GM12878 (cell line): ENCODE results near the gene GRXCR2. TPM values are rescaled to one million over a fixed set of nuclear protein-coding genes. Genes with fewer than 3 reads are reported as not detected.

Source experiments
- ATAC-seq: fragments of 200-7000 bp; cut with Tn5 transposase; 3 replicates; pipeline ENCODE4 v1.9.1; 2020; ENCODE audit warnings: mild to moderate bottlenecking, moderate library complexity
- BruUV-seq: library from RNA; stranded (reverse); fragments of 400-500 nt; replicated peaks from 2 replicates; lab custom pipeline; 2021; lab: Mats Ljungman, UMichigan
- CTCF ChIA-PET: fragments of 300-600 bp; sonication (Branson Sonifier 250); formaldehyde crosslinking; extraction: SDS; loops from one replicate; lab custom pipeline; 2021; ENCODE audit warnings: inconsistent platforms; lab: Yijun Ruan, JAX
- POLR2A ChIA-PET: fragments of 350-600 bp; formaldehyde crosslinking; extraction: SDS; loops from one replicate; lab custom pipeline; 2021; ENCODE audit warnings: inconsistent platforms; lab: Charles Lee
- RAD21 ChIA-PET: fragments of 300-600 bp; sonication (Branson Sonifier 250); formaldehyde crosslinking; loops from one replicate; lab custom pipeline; 2023; ENCODE audit warnings: antibody characterized with exemption; ENCODE audit not compliant: unreplicated experiment; lab: Charles Lee
- SMC1A ChIA-PET: fragments of 300-600 bp; sonication (Branson Sonifier 250); formaldehyde crosslinking; loops from one replicate; lab custom pipeline; 2023; ENCODE audit not compliant: unreplicated experiment, uncharacterized antibody; lab: Charles Lee
- DNase-seq: peaks from one replicate; pipeline ENCODE4 v3.0.0-alpha.2; 2011; ENCODE audit warnings: low read depth, low spot score
- FAIRE-seq: peaks from 3 replicates; lab custom pipeline; 2011; peaks lifted over from hg19 to GRCh38; lab: Jason Lieb, UNC
- H2AFZ ChIP-seq: 2 replicates; pipeline ENCODE4 v1.6.0; 2011; ENCODE audit warnings: low read depth, low read length, control low read depth; ENCODE audit not compliant: control insufficient read depth
- H3K27ac ChIP-seq: 2 replicates; pipeline ENCODE4 v1.5.1; 2011; ENCODE audit warnings: control low read depth; ENCODE audit not compliant: control insufficient read depth, insufficient read depth
- H3K27me3 ChIP-seq, 2 experiments: replicated peaks in 1 of 2; 2 replicates each; pipeline versions ENCODE4 v1.6.0 to v1.6.1; 2011; ENCODE audit warnings: low read length in 1 of 2; ENCODE audit not compliant: control insufficient read depth in 2 of 2, insufficient read depth in 2 of 2
- H3K36me3 ChIP-seq, 2 experiments: 2 replicates each; pipeline ENCODE4 v1.5.1; 2011; ENCODE audit warnings: low read length in 1 of 2; ENCODE audit not compliant: control insufficient read depth in 2 of 2, insufficient read depth in 2 of 2
- H3K4me1 ChIP-seq: 2 replicates; pipeline ENCODE4 v1.6.1; 2011; ENCODE audit warnings: mild to moderate bottlenecking, low read length, moderate library complexity, mixed read lengths; ENCODE audit not compliant: control insufficient read depth, insufficient read depth
- H3K4me2 ChIP-seq: 2 replicates; pipeline ENCODE4 v1.6.0; 2011; ENCODE audit warnings: control low read depth; ENCODE audit not compliant: control insufficient read depth, insufficient read depth
- H3K4me3 ChIP-seq: fragments of 200-600 bp; sonication (generic); 2 replicates; pipeline ENCODE4 v1.5.1; 2016
- H3K79me2 ChIP-seq: 2 replicates; pipeline ENCODE4 v1.6.0; 2011; ENCODE audit warnings: low read length; ENCODE audit not compliant: control insufficient read depth, insufficient read depth
- H3K9ac ChIP-seq: 2 replicates; pipeline ENCODE4 v1.8.0; 2011; ENCODE audit warnings: low read length, control low read depth, mixed read lengths; ENCODE audit not compliant: control insufficient read depth, insufficient read depth
- H3K9me3 ChIP-seq: replicated peaks from 3 replicates; pipeline ENCODE4 v1.5.1; 2011; ENCODE audit warnings: mild to moderate bottlenecking, low read length; ENCODE audit not compliant: control insufficient read depth, insufficient read depth
- H4K20me1 ChIP-seq: 2 replicates; pipeline ENCODE4 v1.6.0; 2011; ENCODE audit not compliant: control insufficient read depth, insufficient read depth
- ATF7 ChIP-seq: fragments of 450-650 bp; IDR thresholded peaks from 2 replicates; pipeline ENCODE4 v1.6.1; 2016; ENCODE audit warnings: low read depth, mild to moderate bottlenecking
- EGR1 ChIP-seq, 2 experiments: IDR thresholded peaks; 1 replicate in 1 of 2; 2 replicates in 1 of 2; pipeline ENCODE4 v1.6.1; 2011 to 2012; ENCODE audit warnings: low read depth in 2 of 2, low read length in 2 of 2, borderline replicate concordance in 1 of 2, mild to moderate bottlenecking in 1 of 2, moderate library complexity in 1 of 2
- NR2C1 ChIP-seq: fragments of 450-650 bp; IDR thresholded peaks from 2 replicates; pipeline ENCODE4 v1.6.1; 2017; ENCODE audit warnings: antibody characterized with exemption, mild to moderate bottlenecking, moderate library complexity
- RBBP5 ChIP-seq: fragments of 200-600 bp; sonication (generic); conservative IDR thresholded peaks from 2 replicates; pipeline ENCODE4 v1.6.1; 2016
- TCF12 ChIP-seq: IDR thresholded peaks from 2 replicates; pipeline ENCODE4 v1.6.1; 2011; ENCODE audit warnings: low read depth, mild to moderate bottlenecking, low read length
- YBX1 ChIP-seq: fragments of 450-650 bp; IDR thresholded peaks from 2 replicates; pipeline ENCODE4 v1.6.1; 2016; ENCODE audit warnings: antibody characterized with exemption
- YY1 ChIP-seq: IDR thresholded peaks from 2 replicates; pipeline ENCODE4 v1.6.1; 2011; ENCODE audit warnings: low read depth, mild to moderate bottlenecking, low read length
- ZNF384 ChIP-seq: IDR thresholded peaks from 2 replicates; pipeline ENCODE4 v1.6.1; 2012; ENCODE audit warnings: low read depth, mild to moderate bottlenecking, low read length, improper control_type of control experiment, borderline replicate concordance
- WGBS: methylation state at CpG from one replicate; pipeline ENCODE4 v1.1.6; 2016; ENCODE audit warnings: low lambda C conversion rate; ENCODE audit not compliant: insufficient replicate concordance, insufficient coverage; ENCODE audit errors: missing lambda C conversion rate; 5-methylcytosine and 5-hydroxymethylcytosine counted together
- in situ Hi-C: fragments of 300-500 bp; cut with MboI; formaldehyde crosslinking; loops from 9 replicates; pipeline ENCODE4 v1.14.3; 2018; ENCODE audit warnings: mixed read lengths
- intact Hi-C: fragments of 100-400 bp; cut with micrococcal nuclease; formaldehyde crosslinking; loops from one replicate; pipeline ENCODE4 v1.14.2; 2022; ENCODE audit not compliant: unreplicated experiment
- polyA plus RNA-seq, 11 experiments: library from polyadenylated mRNA; depleted of rRNA in 4 of 11; unstranded in 6 of 11; stranded (reverse) in 5 of 11; fragments of >200 nt; fragmentation: Nextera tagmentation in 4 of 11; fragmentation: Illumina TruSeq in 1 of 11; extraction: Ambion mirVana in 4 of 11; extraction: Trizol in 1 of 11; gene quantifications; 1 replicate in 1 of 11; 2 replicates in 10 of 11; pipeline versions ENCODE4 v1.2.1 to v1.2.3, GENCODE V29; 2011 to 2016; ENCODE audit warnings: inconsistent platforms in 2 of 11, missing spikeins in 2 of 11, low read depth in 1 of 11
- total RNA-seq, 4 experiments: library from RNA; depleted of rRNA in 3 of 4; stranded (reverse); fragments of >200 nt in 3 of 4; fragmentation: Illumina TruSeq in 1 of 4; extraction: Trizol in 1 of 4; gene quantifications; 2 replicates each; pipeline versions ENCODE4 v1.2.1 to v1.2.3, GENCODE V29; 2013 to 2021
- TF ChIP-seq, protein P1 (sequence below): fragments of 450-650 bp; IDR thresholded peaks from 2 replicates; pipeline ENCODE4 v1.6.1; 2017; ENCODE audit warnings: borderline replicate concordance
- TF ChIP-seq, protein P2 (sequence below): fragments of 150-350 bp; IDR thresholded peaks from 2 replicates; pipeline ENCODE4 v1.6.1; 2014; ENCODE audit warnings: mild to moderate bottlenecking, low read depth, low read length
- TF ChIP-seq, protein P3 (sequence below): IDR thresholded peaks from 2 replicates; pipeline ENCODE4 v1.6.1; 2011; ENCODE audit warnings: low read depth, mild to moderate bottlenecking, low read length, moderate library complexity, borderline replicate concordance; ENCODE audit errors: extremely low read depth
- TF ChIP-seq, protein P4 (sequence below): fragments of 450-650 bp; IDR thresholded peaks from 2 replicates; pipeline ENCODE4 v1.6.1; 2018; ENCODE audit warnings: borderline replicate concordance, mild to moderate bottlenecking; ENCODE audit not compliant: partially characterized antibody
- TF ChIP-seq, protein P5 (sequence below): fragments of 450-650 bp; IDR thresholded peaks from 2 replicates; pipeline ENCODE4 v1.6.1; 2017; ENCODE audit warnings: mild to moderate bottlenecking, moderate library complexity

GRXCR2 gene
- total and polyA plus RNA-seq, 10 of the 15 experiments (the other 5 are each of a cell fraction or from before 2014, with no cell fraction given) = not detected

DNA sequence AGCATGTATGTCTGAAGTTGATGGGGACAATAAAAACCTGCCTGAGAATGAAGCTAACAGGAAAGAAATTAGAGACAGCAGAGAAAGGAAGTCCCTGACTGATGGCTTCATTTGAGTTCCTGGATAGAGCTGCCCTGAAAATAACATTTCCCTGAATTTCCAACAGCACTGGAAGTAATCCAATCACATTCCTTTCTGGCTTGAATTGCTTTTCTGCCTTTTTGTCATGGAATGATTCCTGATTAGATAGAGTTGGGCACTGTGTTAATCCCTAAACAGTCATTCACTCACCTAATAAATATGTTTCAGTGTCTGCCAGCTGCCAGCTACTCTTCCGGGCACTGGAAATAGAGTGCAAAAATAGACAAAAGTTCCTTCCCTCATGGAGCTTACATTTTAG, 33.6 kb upstream of the GRXCR2 start (continued):
- TF ChIP-seq, protein P1, sequence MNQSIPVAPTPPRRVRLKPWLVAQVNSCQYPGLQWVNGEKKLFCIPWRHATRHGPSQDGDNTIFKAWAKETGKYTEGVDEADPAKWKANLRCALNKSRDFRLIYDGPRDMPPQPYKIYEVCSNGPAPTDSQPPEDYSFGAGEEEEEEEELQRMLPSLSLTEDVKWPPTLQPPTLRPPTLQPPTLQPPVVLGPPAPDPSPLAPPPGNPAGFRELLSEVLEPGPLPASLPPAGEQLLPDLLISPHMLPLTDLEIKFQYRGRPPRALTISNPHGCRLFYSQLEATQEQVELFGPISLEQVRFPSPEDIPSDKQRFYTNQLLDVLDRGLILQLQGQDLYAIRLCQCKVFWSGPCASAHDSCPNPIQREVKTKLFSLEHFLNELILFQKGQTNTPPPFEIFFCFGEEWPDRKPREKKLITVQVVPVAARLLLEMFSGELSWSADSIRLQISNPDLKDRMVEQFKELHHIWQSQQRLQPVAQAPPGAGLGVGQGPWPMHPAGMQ = no peak
- TF ChIP-seq EGR1 (IDR thresholded peaks at IDR 0.05; ENCODE audit: borderline replicate concordance in 1 of 2, low read depth in 2 of 2, low read length in 2 of 2) = no peak
- no peak for TF ChIP-seq YY1
- no peak for TF ChIP-seq ATF7
- no peak for TF ChIP-seq ZNF384
- TF ChIP-seq YBX1 = no peak
- TF ChIP-seq TCF12 = no peak
- no peak for TF ChIP-seq RBBP5

DNA sequence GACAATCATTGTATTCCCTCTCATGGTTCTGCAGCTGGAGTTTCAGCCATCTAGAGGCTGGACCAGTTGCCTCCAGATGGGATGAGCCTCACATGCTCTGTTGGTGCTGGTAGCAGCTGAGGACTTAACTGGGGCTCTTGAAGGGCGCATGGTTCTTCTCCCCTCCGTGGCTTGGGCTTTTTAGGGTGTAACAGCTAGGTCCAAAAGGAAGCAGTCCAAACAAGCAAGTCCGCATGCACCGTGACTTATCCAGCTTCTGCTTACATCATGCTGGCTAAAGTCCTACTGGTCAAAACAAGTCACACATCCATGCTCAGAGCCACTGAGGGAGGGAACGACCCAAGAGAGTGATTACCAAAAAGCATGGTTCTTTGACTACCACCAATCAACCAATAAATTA, 31.9 kb upstream of the GRXCR2 start:
- DNase-seq = no peak
- no peaks in the 10 kb centered on the region for H3K79me2 ChIP-seq
- no peaks in the 10 kb centered on the region; a peak in 1 of 4 replicates for H3K27me3 ChIP-seq
- intact Hi-C loops (no loop called here), in situ Hi-C loops (no loop called here)
- H3K27ac ChIP-seq = no peak overlapping the region
- no TSS peak for BruUV-seq
- FAIRE-seq = no peak
- no peak overlapping the region for H3K4me3 ChIP-seq
- ChIA-PET SMC1A (no interaction called here), RAD21 (no interaction called here), CTCF (no interaction called here), POLR2A (no interaction called here)
- WGBS = 32% methylated on average over 5 of the region's 5 CpGs
- no peak for TF ChIP-seq NR2C1
- TF ChIP-seq, protein P2, sequence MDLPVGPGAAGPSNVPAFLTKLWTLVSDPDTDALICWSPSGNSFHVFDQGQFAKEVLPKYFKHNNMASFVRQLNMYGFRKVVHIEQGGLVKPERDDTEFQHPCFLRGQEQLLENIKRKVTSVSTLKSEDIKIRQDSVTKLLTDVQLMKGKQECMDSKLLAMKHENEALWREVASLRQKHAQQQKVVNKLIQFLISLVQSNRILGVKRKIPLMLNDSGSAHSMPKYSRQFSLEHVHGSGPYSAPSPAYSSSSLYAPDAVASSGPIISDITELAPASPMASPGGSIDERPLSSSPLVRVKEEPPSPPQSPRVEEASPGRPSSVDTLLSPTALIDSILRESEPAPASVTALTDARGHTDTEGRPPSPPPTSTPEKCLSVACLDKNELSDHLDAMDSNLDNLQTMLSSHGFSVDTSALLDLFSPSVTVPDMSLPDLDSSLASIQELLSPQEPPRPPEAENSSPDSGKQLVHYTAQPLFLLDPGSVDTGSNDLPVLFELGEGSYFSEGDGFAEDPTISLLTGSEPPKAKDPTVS = no peak
- TF ChIP-seq, protein P3, sequence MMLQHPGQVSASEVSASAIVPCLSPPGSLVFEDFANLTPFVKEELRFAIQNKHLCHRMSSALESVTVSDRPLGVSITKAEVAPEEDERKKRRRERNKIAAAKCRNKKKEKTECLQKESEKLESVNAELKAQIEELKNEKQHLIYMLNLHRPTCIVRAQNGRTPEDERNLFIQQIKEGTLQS = no peak
- TF ChIP-seq, protein P4, sequence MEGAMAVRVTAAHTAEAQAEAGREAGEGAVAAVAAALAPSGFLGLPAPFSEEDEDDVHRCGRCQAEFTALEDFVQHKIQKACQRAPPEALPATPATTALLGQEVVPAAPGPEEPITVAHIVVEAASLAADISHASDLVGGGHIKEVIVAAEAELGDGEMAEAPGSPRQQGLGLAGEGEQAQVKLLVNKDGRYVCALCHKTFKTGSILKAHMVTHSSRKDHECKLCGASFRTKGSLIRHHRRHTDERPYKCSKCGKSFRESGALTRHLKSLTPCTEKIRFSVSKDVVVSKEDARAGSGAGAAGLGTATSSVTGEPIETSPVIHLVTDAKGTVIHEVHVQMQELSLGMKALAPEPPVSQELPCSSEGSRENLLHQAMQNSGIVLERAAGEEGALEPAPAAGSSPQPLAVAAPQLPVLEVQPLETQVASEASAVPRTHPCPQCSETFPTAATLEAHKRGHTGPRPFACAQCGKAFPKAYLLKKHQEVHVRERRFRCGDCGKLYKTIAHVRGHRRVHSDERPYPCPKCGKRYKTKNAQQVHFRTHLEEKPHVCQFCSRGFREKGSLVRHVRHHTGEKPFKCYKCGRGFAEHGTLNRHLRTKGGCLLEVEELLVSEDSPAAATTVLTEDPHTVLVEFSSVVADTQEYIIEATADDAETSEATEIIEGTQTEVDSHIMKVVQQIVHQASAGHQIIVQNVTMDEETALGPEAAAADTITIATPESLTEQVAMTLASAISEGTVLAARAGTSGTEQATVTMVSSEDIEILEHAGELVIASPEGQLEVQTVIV = no peak
- TF ChIP-seq, protein P5, sequence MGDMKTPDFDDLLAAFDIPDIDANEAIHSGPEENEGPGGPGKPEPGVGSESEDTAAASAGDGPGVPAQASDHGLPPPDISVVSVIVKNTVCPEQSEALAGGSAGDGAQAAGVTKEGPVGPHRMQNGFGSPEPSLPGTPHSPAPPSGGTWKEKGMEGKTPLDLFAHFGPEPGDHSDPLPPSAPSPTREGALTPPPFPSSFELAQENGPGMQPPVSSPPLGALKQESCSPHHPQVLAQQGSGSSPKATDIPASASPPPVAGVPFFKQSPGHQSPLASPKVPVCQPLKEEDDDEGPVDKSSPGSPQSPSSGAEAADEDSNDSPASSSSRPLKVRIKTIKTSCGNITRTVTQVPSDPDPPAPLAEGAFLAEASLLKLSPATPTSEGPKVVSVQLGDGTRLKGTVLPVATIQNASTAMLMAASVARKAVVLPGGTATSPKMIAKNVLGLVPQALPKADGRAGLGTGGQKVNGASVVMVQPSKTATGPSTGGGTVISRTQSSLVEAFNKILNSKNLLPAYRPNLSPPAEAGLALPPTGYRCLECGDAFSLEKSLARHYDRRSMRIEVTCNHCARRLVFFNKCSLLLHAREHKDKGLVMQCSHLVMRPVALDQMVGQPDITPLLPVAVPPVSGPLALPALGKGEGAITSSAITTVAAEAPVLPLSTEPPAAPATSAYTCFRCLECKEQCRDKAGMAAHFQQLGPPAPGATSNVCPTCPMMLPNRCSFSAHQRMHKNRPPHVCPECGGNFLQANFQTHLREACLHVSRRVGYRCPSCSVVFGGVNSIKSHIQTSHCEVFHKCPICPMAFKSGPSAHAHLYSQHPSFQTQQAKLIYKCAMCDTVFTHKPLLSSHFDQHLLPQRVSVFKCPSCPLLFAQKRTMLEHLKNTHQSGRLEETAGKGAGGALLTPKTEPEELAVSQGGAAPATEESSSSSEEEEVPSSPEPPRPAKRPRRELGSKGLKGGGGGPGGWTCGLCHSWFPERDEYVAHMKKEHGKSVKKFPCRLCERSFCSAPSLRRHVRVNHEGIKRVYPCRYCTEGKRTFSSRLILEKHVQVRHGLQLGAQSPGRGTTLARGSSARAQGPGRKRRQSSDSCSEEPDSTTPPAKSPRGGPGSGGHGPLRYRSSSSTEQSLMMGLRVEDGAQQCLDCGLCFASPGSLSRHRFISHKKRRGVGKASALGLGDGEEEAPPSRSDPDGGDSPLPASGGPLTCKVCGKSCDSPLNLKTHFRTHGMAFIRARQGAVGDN = no peak
- no peaks in the 10 kb centered on the region for H3K36me3 ChIP-seq
- H4K20me1 ChIP-seq = no peaks in the 10 kb centered on the region
- H2AFZ ChIP-seq = no peak overlapping the region
- no peak overlapping the region for H3K9ac ChIP-seq
- no peak for ATAC-seq
- no peaks in the 10 kb centered on the region for H3K9me3 ChIP-seq
- H3K4me1 ChIP-seq = no peaks in the 10 kb centered on the region
- H3K4me2 ChIP-seq = no peak overlapping the region
